ENCODE measurements around the gene TGM2.

The TGM2 gene

DNA sequence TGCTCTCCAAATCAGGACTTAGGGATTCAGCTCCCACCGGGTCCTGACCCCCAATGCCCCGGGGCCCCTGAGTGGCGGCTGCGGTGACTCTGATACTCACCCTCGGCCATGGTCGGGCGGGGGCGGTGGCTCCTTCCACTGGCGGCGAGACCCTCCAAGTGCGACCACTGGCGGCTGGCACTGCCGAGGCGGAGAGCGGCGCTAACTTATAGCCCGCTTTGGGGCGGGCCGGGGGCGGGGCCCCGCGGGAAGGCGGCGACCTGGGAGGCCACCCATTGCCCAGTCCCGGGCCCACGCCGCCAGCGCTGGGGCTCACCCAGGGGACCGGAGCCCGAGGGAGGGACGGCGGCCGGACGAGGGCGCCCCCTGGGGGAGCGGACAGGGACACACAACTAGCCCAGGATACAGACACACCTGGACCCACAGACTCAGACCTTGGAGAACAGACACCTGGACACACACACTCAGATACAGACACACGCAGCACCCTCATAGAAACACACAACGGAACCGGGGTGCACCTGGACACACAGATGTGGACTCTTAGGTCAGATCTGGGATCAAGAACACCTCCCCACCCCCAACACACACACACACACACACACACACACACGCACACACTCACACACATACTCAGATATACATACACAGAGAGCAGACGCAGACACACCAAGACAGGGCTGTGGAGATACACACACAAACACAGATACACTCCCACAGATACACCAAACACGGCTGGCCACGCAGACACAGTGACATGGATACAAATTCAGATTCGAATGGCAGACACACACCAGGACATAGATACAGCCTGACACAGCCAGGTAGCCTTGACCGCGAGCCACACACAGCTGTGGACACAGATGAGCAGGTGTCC, at the start of gene TGM2:
Gene TGM2 (minus strand): TSS at position 182 of the 877 bp plus-strand sequence. CDS start 72 bp downstream, at position 110.
- peak; percentile 7 for DNase-seq (ENCODE audit: low read depth)

GRCh38 chr20:38214256-38215193, 49.5 kb upstream of the TGM2 start:
- DNase-seq (ENCODE audit: low read depth), result no peak

- no peak for DNase-seq (ENCODE audit: low read depth)
These were observed 48.5 kb upstream of the TGM2 start for GRCh38 chr20:38213607-38213940.

- no peak for DNase-seq (ENCODE audit: low read depth)
These were observed 47.9 kb upstream of the TGM2 start for GRCh38 chr20:38212806-38213606.

DNA sequence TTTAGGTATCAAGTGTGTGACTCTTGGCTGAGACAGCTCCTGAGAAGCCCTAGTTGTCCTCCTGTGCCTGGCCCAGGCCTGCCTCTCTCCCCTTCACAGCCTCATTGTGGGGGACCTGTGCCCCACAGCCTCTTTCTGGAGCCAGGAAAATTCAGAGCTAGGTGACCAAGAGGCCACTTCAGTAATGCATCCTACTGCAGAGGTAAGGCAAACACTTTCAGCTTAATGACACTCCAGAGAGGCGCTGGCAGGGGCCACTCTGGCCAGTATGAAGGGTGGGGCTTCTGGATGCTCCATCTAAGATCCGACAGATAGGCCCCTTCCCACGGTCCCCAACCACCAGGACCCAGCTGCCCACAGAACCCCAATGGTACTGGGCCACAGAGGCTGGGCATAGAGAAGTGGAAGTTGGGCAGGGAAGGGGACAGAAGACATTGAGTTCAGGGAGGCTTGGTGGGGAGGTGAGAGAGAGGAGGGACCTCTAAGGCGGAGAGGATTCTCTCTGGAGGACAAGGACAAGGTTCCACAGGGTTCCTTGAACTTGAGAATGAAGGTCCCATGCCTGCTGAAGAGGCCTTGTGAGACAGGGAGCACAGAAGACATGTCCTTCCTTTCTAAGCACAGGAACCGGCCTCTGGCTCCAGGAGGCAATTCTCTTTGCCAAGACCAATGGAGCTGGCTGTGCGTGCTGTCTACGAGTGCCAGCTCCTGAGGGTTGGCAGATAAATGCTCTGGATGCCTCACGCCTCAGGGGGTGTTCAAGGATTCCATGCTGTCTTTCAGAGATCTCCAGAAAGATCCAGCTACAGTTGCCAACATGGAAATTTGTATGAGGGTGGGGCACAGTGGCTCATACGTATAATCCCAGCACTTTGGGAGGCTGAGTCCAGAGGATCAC, 46.4 kb upstream of the TGM2 start:
- DNase-seq (ENCODE audit: low read depth), result no peak

DNA sequence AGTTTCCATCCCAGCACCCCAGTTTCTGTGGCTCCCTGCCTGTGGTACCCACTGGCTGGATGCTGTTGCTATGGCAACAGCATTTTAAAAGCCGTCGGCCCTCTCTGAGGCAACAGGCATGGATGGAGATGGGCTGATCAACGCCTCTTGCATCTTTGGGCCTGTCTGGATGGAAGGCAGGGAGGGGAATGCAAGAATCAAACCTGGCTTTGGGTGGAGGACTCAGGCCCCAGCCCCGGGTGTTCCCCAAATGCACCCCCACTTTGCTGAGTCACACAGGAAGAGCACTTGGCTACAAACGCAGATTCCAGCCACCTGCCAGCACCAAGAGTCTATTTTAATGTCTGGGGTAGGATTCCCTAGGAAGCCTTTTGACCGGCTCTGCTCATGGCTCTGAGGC, 45.7 kb upstream of the TGM2 start:
- DNase-seq (ENCODE audit: low read depth), result no peak

GRCh38 chr20:38209736-38210405, 44.8 kb upstream of the TGM2 start:
- no peak for DNase-seq (ENCODE audit: low read depth)

GRCh38 chr20:38209054-38209675, 44.1 kb upstream of the TGM2 start:
- DNase-seq (ENCODE audit: low read depth), result no peak

DNA sequence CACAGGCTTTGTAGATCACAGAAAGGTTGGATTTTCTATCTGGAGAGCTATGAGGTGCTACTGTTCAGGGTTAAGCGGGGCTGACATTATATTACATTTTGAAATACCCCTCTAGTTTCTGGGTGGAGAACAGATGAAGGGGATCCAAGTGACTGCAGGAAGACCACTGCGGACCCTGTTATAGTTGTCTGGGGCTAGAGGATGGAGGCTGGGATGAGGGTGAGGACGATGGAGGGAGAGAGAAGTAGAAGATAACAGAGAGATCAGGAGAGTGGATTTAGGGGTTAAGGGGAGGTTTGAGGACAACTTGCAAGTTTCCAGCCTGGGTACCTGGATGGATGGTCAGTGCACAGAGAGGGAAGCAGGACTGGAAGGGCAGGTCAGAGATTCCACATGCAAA, 43.5 kb upstream of the TGM2 start:
- DNase-seq (ENCODE audit: low read depth), result no peak

- DNase-seq (ENCODE audit: low read depth), result no peak
These were observed 43.0 kb upstream of the TGM2 start for GRCh38 chr20:38208088-38208487.

DNA sequence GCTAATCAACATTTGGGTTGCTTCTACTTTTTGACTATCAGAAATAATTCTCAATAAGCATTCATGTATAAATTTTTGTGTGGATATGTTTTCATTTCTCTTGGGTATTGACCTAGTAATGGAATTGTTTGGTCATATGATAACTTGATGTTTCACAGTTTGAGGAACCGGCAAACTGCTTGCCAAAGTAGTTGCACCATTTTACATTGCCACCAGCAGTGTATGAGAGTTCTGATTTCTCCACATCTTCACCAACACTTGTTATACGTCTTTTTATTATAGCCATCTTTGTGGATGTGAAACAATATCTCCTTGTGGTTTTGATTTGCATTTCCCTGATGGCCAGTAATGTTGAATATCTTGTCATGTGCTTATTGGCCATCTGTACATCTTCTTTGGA, 42.6 kb upstream of the TGM2 start:
- DNase-seq (ENCODE audit: low read depth), result no peak

DNA sequence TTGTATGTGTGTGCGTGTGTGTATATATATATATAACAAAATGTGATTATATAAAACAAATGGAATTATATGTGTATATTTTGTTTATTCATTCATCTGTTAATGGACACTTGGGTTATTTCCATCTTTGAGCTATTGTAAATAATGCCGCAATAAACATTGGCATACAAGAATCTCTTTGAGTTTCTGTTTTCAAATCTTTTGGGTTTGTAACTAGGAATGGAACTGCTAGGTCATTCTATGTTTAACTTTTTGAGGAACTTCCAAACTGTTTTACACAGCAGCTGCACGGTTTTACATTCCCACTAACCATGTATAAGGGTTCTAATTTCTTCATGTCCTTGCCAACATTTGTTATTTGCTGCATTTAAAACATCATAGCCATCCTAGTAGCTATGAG, 39.9 kb upstream of the TGM2 start:
- no peak for DNase-seq (ENCODE audit: low read depth)

- DNase-seq (ENCODE audit: low read depth), result no peak
These were observed 38.9 kb upstream of the TGM2 start for GRCh38 chr20:38203981-38204357.

- DNase-seq (ENCODE audit: low read depth), result no peak
These were observed 38.4 kb upstream of the TGM2 start for GRCh38 chr20:38203337-38203980.

GRCh38 chr20:38202982-38203293, 37.9 kb upstream of the TGM2 start:
- DNase-seq (ENCODE audit: low read depth), result no peak

DNA sequence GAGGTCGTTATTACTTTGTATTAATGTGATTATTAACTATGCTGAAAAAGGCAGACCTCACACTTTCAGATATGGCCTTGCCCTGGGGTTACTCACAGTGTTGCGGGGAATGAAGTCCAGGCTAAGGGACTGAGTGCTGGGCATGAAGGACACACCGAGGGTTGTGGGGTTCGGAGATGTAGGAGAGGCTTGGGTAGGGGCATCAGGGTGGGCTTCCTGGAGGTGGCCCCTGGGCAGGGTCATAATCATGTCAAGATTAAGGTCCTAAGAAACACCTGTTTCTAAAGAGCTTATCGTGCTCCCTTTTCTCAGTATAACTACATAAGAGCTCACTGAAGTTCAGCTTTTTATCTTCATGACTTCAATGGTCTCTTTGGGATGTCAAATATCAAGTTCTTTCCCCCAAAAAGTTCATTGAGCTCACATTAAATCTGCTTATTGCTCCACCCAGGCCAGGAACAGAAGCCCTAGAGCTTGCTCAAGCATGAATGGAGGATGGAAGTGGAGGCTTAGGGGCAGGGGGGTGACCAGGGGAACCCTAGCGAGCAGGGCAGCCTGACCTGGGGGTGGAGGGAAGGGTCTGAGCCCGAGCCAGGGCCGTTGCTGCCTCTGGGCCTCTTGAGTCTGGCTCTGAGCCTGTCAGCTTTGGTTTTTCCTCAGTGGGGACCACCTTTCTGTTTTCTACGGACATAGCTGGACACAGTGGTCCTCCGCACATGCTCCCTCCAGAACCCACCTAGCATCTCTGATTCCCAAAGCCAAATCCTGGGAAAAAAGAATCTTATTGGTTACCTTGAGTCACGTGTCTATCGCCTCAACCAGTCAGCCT, 37.3 kb upstream of the TGM2 start:
- no peak for DNase-seq (ENCODE audit: low read depth)

DNA sequence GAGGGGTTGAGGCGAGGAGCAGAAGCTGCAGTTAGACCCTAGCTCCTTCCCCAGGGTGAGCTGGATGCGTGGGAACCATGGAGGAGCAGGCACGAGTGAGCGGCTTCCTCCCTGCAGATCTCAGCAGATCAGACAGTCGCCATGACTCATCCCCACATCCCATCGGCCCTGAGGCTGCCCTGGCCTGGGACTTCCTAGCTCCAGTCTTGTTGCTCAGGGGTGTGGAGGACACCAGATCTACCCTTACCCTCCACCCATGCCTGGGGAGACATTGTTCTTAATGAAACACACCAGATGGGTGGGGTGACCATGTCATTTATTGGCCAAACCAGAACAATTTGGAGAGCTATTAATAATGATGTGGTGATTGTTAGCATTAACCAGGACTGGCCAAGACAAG, 36.3 kb upstream of the TGM2 start:
- no peak for DNase-seq (ENCODE audit: low read depth)

DNA sequence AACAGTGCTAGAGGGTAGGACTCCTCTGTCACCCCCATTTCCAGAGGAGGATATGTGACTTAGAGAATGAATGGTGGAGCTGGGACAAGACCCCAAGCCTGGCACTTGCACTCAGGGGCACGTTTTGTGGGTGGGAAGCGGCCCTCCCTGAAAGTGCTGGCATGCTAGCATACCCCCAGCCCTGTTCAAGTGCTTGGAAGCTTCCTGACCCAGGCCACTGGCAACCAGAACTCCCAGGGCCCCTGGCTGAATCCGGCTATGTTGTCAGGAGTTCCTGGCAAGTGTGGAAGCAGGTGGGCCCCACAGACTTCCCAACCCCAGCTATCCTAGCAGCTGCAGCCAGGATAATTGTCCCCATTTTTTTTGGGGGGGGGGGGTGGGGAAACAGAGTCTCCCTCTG, 35.6 kb upstream of the TGM2 start:
- no peak for DNase-seq (ENCODE audit: low read depth)

Measured in activated T-helper 9 cell treated with anti-CD3 and anti-CD28 coated beads, Interleukin-2, amount 50 U/mL, for 16 hours (primary cell).